K562 (cell line): ENCODE data around the gene LAMTOR1. TPM values are rescaled to one million over a fixed set of nuclear protein-coding genes. Genes with fewer than 3 reads are reported as not detected.

Experiments
- ATAC-seq: fragments of 200-7000 bp; cut with Tn5 transposase; 3 replicates; pipeline ENCODE4 v1.9.1; 2020; ENCODE audit warnings: moderate library complexity
- BruUV-seq: library from RNA; stranded (reverse); fragments of 400-500 nt; replicated peaks from 2 replicates; lab custom pipeline; 2021; lab: Mats Ljungman, UMichigan
- CTCF ChIA-PET: fragments of 300-600 bp; formaldehyde crosslinking; extraction: SDS; loops from one replicate; lab custom pipeline; 2021; ENCODE audit warnings: low intra/inter-chr PET ratio; lab: Yijun Ruan, JAX
- POLR2A ChIA-PET: fragments of 300-600, 350-650 bp; sonication (Branson Sonifier 250); formaldehyde crosslinking; extraction: SDS; loops from one replicate; lab custom pipeline; 2021; ENCODE audit warnings: antibody characterized with exemption, inconsistent platforms; lab: Yijun Ruan, JAX
- DNase-seq, 4 experiments: peaks; one replicate each; pipeline versions ENCODE4 v3.0.0 to v3.0.0-alpha.2; 2011 to 2018; ENCODE audit warnings: low spot score in 3 of 4, mixed read lengths in 3 of 4; ENCODE audit errors: extremely low read depth in 1 of 4
- FAIRE-seq: peaks from 2 replicates; lab custom pipeline; 2011; peaks lifted over from hg19 to GRCh38; lab: Jason Lieb, UNC
- H2AFZ ChIP-seq: 2 replicates; pipeline ENCODE4 v1.6.0; 2011; ENCODE audit warnings: low read depth, low read length, control low read depth, inconsistent platforms
- H3K27ac ChIP-seq: fragments of 200-600 bp; 3 replicates; pipeline ENCODE4 v1.8.0; 2011; ENCODE audit warnings: low read depth, mild to moderate bottlenecking, control low read depth, inconsistent platforms, low read length, moderate library complexity, mixed read lengths; ENCODE audit errors: extremely low read depth
- H3K27me3 ChIP-seq, 2 experiments: fragments of 300-600 bp in 1 of 2; 2 replicates in 1 of 2; 3 replicates in 1 of 2; pipeline versions ENCODE4 v1.6.0 to v1.8.0; 2011; ENCODE audit warnings: inconsistent platforms in 2 of 2, low read length in 2 of 2, mild to moderate bottlenecking in 1 of 2, mixed read lengths in 1 of 2, moderate library complexity in 1 of 2; ENCODE audit not compliant: control insufficient read depth in 2 of 2, insufficient read depth in 2 of 2
- H3K36me3 ChIP-seq: fragments of 300-600 bp; 3 replicates; pipeline ENCODE4 v1.8.0; 2011; ENCODE audit warnings: mild to moderate bottlenecking, low read length, inconsistent platforms; ENCODE audit not compliant: control insufficient read depth, insufficient read depth
- H3K4me1 ChIP-seq, 2 experiments: fragments of 200-600 bp in 1 of 2; replicated peaks in 1 of 2; 2 replicates in 1 of 2; 3 replicates in 1 of 2; pipeline versions ENCODE4 v1.5.1 to v1.8.0; 2011; ENCODE audit warnings: inconsistent platforms in 2 of 2, low read length in 2 of 2, mild to moderate bottlenecking in 1 of 2, mixed read lengths in 1 of 2, moderate library complexity in 1 of 2; ENCODE audit not compliant: control insufficient read depth in 2 of 2, insufficient read depth in 2 of 2
- H3K4me2 ChIP-seq: 2 replicates; pipeline ENCODE4 v1.6.1; 2011; ENCODE audit warnings: low read length, control low read depth, inconsistent platforms, mixed read lengths; ENCODE audit not compliant: insufficient read depth
- H3K4me3 ChIP-seq: fragments of 200-600 bp; sonication (generic), shearing (Covaris generic); 2 replicates; pipeline ENCODE4 v1.5.1; 2016; ENCODE audit warnings: control low read depth, inconsistent platforms
- H3K79me2 ChIP-seq: fragments of 200-600 bp; 3 replicates; pipeline ENCODE4 v1.8.0; 2011; ENCODE audit warnings: low read length, inconsistent platforms; ENCODE audit not compliant: control insufficient read depth, insufficient read depth
- H3K9ac ChIP-seq, 2 experiments: 2 replicates each; pipeline versions ENCODE4 v1.6.0 to v1.6.1; 2011; ENCODE audit warnings: low read depth in 2 of 2, low read length in 2 of 2, control low read depth in 1 of 2, inconsistent platforms in 1 of 2, mild to moderate bottlenecking in 1 of 2, mixed read lengths in 1 of 2; ENCODE audit not compliant: insufficient read depth in 1 of 2
- H3K9me1 ChIP-seq: one replicate; pipeline ENCODE4 v1.6.0; 2011; ENCODE audit warnings: inconsistent platforms, mild to moderate bottlenecking, low read length, moderate library complexity; ENCODE audit not compliant: control insufficient read depth, insufficient read depth
- H3K9me3 ChIP-seq: replicated peaks from 2 replicates; pipeline ENCODE4 v1.5.1; 2011; ENCODE audit warnings: low read depth, low read length, inconsistent platforms; ENCODE audit not compliant: control insufficient read depth, insufficient read depth
- H4K20me1 ChIP-seq: replicated peaks from 2 replicates; pipeline ENCODE4 v1.6.1; 2011; ENCODE audit warnings: low read length, inconsistent platforms, mixed read lengths; ENCODE audit not compliant: control insufficient read depth, insufficient read depth
- CEBPG ChIP-seq, 3 experiments: fragments of 200-800 bp in 1 of 3; sonication (Bioruptor generic) in 1 of 3; sonication (generic) in 1 of 3; formaldehyde crosslinking in 1 of 3; IDR thresholded peaks in 2 of 3; conservative IDR thresholded peaks in 1 of 3; 2 replicates each; pipeline versions ENCODE4 v1.6.1 to v1.8.0; 2016 to 2022; ENCODE audit warnings: missing compliant biosample characterization in 2 of 3, missing genetic modification characterization in 2 of 3, mild to moderate bottlenecking in 1 of 3, missing genetic modification reagents in 1 of 3
- ESRRA ChIP-seq: fragments of 450-650 bp; IDR thresholded peaks from 2 replicates; pipeline ENCODE4 v1.6.1; 2014; ENCODE audit warnings: low read depth, mild to moderate bottlenecking, moderate library complexity, borderline replicate concordance
- ETV1 ChIP-seq: fragments of 450-650 bp; conservative IDR thresholded peaks from 2 replicates; pipeline ENCODE4 v1.6.1; 2016; ENCODE audit warnings: missing genetic modification characterization, control low read depth, low read depth, missing compliant biosample characterization
- GABPB1 ChIP-seq: sonication (generic); formaldehyde crosslinking; IDR thresholded peaks from 2 replicates; pipeline ENCODE4 v1.8.0; 2022; ENCODE audit warnings: mild to moderate bottlenecking, missing genetic modification reagents
- GATA2 ChIP-seq: sonication (generic); formaldehyde crosslinking; IDR thresholded peaks from 2 replicates; pipeline ENCODE4 v1.4.0; 2020; ENCODE audit warnings: mild to moderate bottlenecking, missing genetic modification reagents
- HMG20B ChIP-seq: fragments of 250-450 bp; sonication (Bioruptor Pico); IDR thresholded peaks from 2 replicates; pipeline ENCODE4 v1.5.0; 2021; ENCODE audit warnings: mild to moderate bottlenecking
- NCOR1 ChIP-seq: fragments of 450-650 bp; IDR thresholded peaks from 2 replicates; pipeline ENCODE4 v1.6.1; 2016; ENCODE audit warnings: mild to moderate bottlenecking, moderate library complexity
- PTTG1 ChIP-seq: fragments of 450-650 bp; IDR thresholded peaks from 2 replicates; pipeline ENCODE4 v1.6.1; 2016; ENCODE audit warnings: low read depth, mild to moderate bottlenecking, missing genetic modification characterization, missing compliant biosample characterization
- SMAD4 ChIP-seq: fragments of 250-450 bp; sonication (Bioruptor Pico); conservative IDR thresholded peaks from 2 replicates; pipeline ENCODE4 v1.8.0; 2021; ENCODE audit warnings: inconsistent platforms, mild to moderate bottlenecking, moderate library complexity
- SMARCA4 ChIP-seq: fragments of 450-650 bp; IDR thresholded peaks from 2 replicates; pipeline ENCODE4 v1.6.1; 2016
- SMARCC2 ChIP-seq: fragments of 450-650 bp; IDR thresholded peaks from 2 replicates; pipeline ENCODE4 v1.6.1; 2017; ENCODE audit warnings: antibody characterized with exemption, moderate library complexity, mild to moderate bottlenecking, low read depth
- THRA ChIP-seq: fragments of 450-650 bp; IDR thresholded peaks from 2 replicates; pipeline ENCODE4 v1.6.1; 2017; ENCODE audit warnings: mild to moderate bottlenecking, moderate library complexity
- ZEB2 ChIP-seq: fragments of 450-650 bp; IDR thresholded peaks from 2 replicates; pipeline ENCODE4 v1.6.1; 2016
- ZNF133 ChIP-seq: fragments of 250-450 bp; sonication (Bioruptor Pico); IDR thresholded peaks from 2 replicates; pipeline ENCODE4 v1.4.0; 2020; ENCODE audit warnings: mild to moderate bottlenecking
- ZNF316 ChIP-seq: fragments of 450-650 bp; IDR thresholded peaks from 2 replicates; pipeline ENCODE4 v1.6.1; 2016
- ZNF609 ChIP-seq: sonication (generic); formaldehyde crosslinking; IDR thresholded peaks from 2 replicates; pipeline ENCODE4 v1.8.1; 2023; ENCODE audit warnings: missing genetic modification reagents, mild to moderate bottlenecking, borderline replicate concordance
- ZNF764 ChIP-seq: fragments of 250-450 bp; sonication (Bioruptor Pico); IDR thresholded peaks from 2 replicates; pipeline ENCODE4 v1.4.0; 2020; ENCODE audit warnings: low read depth, mild to moderate bottlenecking, moderate library complexity
- WGBS: fragments of 100-300 bp; shearing (Covaris generic); methylation state at CpG from one replicate; pipeline ENCODE4 v1.1.6; 2016; ENCODE audit warnings: low coverage, mixed read lengths; ENCODE audit not compliant: insufficient coverage; ENCODE audit errors: missing lambda C conversion rate; 5-methylcytosine and 5-hydroxymethylcytosine counted together
- in situ Hi-C: fragments of 300-500 bp; cut with MboI; formaldehyde crosslinking; loops from 4 replicates; pipeline ENCODE4 v1.15.0; 2018; ENCODE audit warnings: inconsistent platforms, mixed read lengths
- intact Hi-C: fragments of 100-400 bp; cut with micrococcal nuclease; formaldehyde crosslinking; loops from 2 replicates; pipeline ENCODE4 v1.14.2; 2022
- polyA plus RNA-seq, 8 experiments: library from polyadenylated mRNA; depleted of rRNA in 4 of 8; stranded (reverse) in 5 of 8; unstranded in 3 of 8; fragments of >200 nt; fragmentation: Nextera tagmentation in 2 of 8; fragmentation: Illumina TruSeq in 1 of 8; extraction: Ambion mirVana in 2 of 8; extraction: Trizol in 1 of 8; gene quantifications; 2 replicates each; pipeline versions ENCODE4 v1.2.1 to v1.2.3, GENCODE V29; 2011 to 2014; ENCODE audit warnings: inconsistent platforms in 1 of 8, missing spikeins in 1 of 8
- total RNA-seq, 7 experiments: library from RNA; depleted of rRNA in 6 of 7; stranded (reverse); fragments of >200 nt in 6 of 7; fragmentation: Illumina TruSeq in 2 of 7; extraction: Trizol in 2 of 7; gene quantifications; 2 replicates each; pipeline versions ENCODE4 v1.2.1 to v1.2.3, GENCODE V29; 2011 to 2021; ENCODE audit warnings: low replicate concordance in 1 of 7

Gene LAMTOR1
- total and polyA plus RNA-seq, 9 of the 15 experiments (the other 6 are each of a cell fraction or from before 2014, with no cell fraction given): 62.6 to 104 (median 85.3) TPM

DNA sequence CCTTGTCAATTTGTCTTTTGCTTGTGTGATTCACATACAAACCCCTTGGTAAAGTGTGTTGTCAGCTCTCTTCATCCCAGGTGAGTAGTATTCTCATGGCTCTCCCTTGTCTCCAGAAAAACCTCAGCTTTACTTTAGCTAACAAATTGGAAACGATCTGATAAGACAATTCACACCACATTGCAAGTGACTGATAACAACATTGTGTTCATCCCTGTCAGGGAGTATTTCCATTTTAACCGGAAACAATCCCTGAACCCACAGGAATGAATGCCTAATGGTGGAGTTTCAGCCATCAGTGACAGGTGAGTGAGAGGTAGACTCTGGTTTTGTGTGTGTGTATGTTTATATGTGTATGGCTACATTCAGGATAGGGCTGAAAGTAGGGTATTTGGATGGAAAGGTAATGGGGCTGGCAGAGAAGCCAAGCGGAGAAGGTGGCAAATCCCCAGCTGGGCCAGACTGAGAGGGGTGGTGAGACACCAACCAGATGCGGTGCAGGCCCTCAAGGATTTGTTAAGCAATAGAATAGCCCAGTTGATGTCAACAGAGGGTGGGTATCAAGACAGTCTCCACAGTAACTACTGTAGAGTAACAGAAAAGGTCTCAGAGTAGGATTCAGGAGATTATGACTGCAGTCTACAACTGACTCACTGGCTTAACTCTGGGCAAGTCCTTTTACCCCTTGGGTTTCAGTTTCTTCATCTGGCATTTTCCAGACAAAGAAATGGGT, 14.9 kb downstream of the LAMTOR1 start:
- ChIA-PET POLR2A (interaction anchor here (0.9 kb wide), 1 partner anchor 12 kb away, joined by 3 read pairs; no protein-coding TSS in a partner anchor), CTCF (no interaction called here)
- in situ Hi-C loops: no loop called here
- Histone ChIP-seq H2AFZ (no peak overlapping the region), H3K36me3 (peaks cover 33% of the 10 kb centered on the region), H4K20me1 (peaks cover 5% of the 10 kb centered on the region; the same call in 1 of the 2 replicates), H3K27ac (no peak overlapping the region), H3K4me3 (no peak overlapping the region), H3K4me1 (peaks cover 0 to 18% of the 10 kb centered on the region in 2 experiments; a peak in 3 of 5 replicates), H3K9me1 (no peaks in the 10 kb centered on the region), H3K9ac (no peak overlapping the region), H3K27me3 (no peaks in the 10 kb centered on the region), H3K4me2 (no peak overlapping the region), H3K9me3 (no peaks in the 10 kb centered on the region), H3K79me2 (no peaks in the 10 kb centered on the region)
- WGBS: 53% methylated on average over 4 of the region's 4 CpGs
- BruUV-seq: no TSS peak
- FAIRE-seq: peak; percentile 32
- DNase-seq: peak in 3 of 4 experiments; percentile 11 to 40 (median 38)
- intact Hi-C loops: no loop called here
- ATAC-seq: no peak
- TF ChIP-seq NCOR1 (peak; percentile 21; the same call in 1 of the 2 replicates), CEBPG (CRISPR knock-in tag; IDR thresholded peaks at IDR 0.05) (no peak), CEBPG (tag; conservative IDR thresholded peaks at IDR 0.05 in 1 of 2, IDR thresholded peaks at IDR 0.05 in 1 of 2) (no peak), PTTG1 (tag) (no peak), ZNF133 (CRISPR knock-in tag) (no peak), GABPB1 (CRISPR knock-in tag) (no peak), ETV1 (tag) (peak; percentile 37; the same call in 1 of the 2 replicates), GATA2 (CRISPR knock-in tag) (no peak), HMG20B (CRISPR knock-in tag) (no peak), ZNF316 (no peak), SMAD4 (CRISPR knock-in tag) (no peak), ZEB2 (no peak), THRA (no peak), ZNF609 (CRISPR knock-in tag) (no peak), SMARCC2 (no peak), ESRRA (no peak), ZNF764 (CRISPR knock-in tag) (no peak), SMARCA4 (0 out of 2 replicates have a peak, but pooled peaks have one; percentile 29)
